G401 (cell line): ENCODE data around the gene BANK1. TPM values are rescaled to one million over a fixed set of nuclear protein-coding genes. Genes with fewer than 3 reads are reported as not detected.

Experiments
- DNase-seq: peaks from one replicate; pipeline ENCODE4 v3.0.0-alpha.2; 2015; ENCODE audit warnings: low spot score
- in situ Hi-C: cut with HindIII; loops from 2 replicates; pipeline ENCODE4 v1.10.0; 2016; ENCODE audit warnings: low sequenced_read_pairs, mixed read lengths
- total RNA-seq: library from RNA; depleted of rRNA; stranded (reverse); fragments of >200 nt; shearing (Covaris generic); gene quantifications from 2 replicates; pipeline ENCODE4 v1.2.3, GENCODE V29; 2014

The BANK1 gene
- total RNA-seq, 1 experiment from 2014 or later: not detected

- no peak for DNase-seq
- in situ Hi-C loops: no loop called here
Measured at GRCh38 chr4:101801958-101802357, 11.4 kb downstream of the BANK1 start.

DNA sequence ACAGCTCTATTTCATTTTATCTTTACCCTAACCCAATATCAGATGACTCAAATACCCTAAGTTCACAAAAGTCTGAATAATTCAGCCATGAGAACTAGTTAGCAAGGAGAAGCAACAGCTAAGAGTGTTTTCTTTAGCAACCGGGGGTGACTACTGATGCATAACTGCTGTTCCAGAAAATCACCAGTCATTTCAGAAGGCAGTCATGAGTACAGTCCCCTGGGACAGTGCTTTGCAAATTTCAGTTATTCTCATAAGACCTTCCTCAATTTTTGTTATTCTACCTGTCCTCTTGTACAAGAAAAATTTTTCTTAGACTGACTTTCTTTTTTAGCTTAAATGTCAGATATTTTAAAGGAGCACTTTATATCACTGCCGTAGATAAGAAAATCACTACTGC, 16.4 kb downstream of the BANK1 start:
- in situ Hi-C loops: no loop called here
- no peak for DNase-seq

DNA sequence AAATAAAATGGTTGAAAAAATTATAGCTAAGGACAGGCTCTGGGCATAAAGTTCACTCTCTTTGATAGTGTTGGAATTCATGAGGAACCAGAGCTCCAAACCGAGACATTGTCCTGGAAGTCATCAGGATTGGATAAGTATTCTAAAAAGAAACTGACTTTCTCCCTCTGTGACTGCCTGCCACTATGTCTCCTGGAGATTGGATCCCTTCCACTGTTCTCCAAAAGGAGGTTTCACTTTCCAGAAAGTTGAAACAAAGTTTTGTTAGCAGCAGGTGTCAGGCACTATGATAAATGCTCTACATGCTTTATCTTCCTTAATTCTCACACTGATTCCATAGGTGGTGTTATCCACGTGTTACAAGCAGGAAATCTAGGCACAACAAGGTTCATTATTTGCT, 16.8 kb downstream of the BANK1 start:
- in situ Hi-C loops: no loop called here

GRCh38 chr4:101813604-101814003, 23.1 kb downstream of the BANK1 start:
- in situ Hi-C loops: no loop called here
- DNase-seq: no peak

More for the DNA sequence above, 16.8 kb downstream of the BANK1 start:
- DNase-seq: no peak

GRCh38 chr4:101818362-101818761, 27.8 kb downstream of the BANK1 start:
- no peak for DNase-seq
- in situ Hi-C loops: no loop called here

DNA sequence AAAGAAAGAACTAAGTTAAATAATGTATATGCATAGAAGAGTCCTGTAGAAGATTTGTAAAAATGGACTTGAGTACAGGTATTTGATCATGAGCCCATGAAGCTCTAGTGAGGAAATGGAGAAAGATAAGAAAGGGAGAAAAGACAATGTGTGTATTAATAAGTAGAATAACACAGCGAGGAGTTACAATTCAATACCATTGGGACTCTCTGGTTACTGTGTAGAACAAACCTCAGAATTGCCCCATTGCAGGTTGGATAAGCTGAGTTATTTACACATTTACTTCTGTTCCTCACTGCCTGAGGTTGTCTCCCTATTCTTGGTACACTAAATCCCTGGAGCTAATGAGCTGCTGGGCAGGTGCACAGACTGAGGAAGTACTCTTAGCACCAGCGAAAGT, 33.3 kb downstream of the BANK1 start:
- no peak for DNase-seq
- in situ Hi-C loops: no loop called here

GRCh38 chr4:101824500-101824899, 34.0 kb downstream of the BANK1 start:
- no peak for DNase-seq
- in situ Hi-C loops: no loop called here

DNA sequence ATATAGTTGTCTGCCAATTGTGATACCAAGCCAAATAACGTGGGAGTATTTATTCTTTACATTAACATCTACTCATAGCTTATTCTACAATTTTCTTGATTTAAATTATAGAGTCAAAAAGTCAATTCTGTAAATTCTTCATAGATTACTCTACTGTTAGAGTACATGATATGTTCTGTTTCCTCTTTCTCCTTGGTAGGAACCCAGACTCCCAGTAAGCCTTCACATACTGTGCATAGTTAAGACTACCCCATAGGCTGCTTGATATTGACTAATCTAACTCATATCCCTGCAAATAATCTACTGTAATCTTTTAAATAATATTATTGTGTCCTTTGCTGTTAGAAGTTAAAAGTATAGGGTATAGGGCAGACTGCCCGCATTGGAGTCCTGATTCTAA, 35.4 kb downstream of the BANK1 start:
- in situ Hi-C loops: no loop called here
- DNase-seq: no peak

DNA sequence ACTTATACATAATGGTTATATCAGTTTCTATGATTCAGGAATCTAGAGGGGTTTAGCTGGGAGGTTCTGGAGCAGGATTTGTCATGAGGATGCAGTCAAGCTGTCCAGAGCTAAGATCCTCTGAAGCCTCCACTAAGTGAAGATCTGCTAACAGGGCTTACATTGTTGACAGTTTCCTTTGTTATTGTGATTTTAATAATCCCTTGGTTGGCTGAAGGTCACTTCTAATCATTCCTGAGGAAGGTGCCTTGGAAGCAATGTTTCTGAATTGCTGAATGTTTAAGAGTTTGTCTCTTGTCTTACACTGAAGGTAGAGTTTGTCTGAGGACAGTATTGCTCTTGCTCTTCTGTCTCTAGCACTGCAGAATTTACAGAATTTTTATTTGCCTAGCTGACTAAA, 41.3 kb downstream of the BANK1 start:
- in situ Hi-C loops: no loop called here
- no peak for DNase-seq

DNA sequence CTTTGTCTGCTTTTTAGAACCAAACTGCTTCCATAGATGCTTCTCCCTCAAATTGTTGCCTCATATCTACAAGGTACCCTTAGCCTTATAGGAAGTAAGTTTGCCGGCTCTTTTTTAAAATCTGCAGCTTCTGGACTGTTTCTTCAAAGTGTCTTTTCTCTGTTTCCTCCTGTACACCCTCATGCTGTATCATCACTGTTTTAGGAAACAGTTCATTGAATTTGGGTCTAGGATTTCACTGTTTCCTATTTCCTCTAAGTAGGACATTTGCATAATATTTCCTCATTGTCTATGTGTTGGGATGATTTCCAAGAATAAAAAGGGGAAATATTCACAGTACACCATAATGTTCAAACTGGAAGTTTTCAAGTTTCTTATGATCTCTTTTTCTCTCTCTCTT, 43.0 kb downstream of the BANK1 start:
- DNase-seq: no peak
- in situ Hi-C loops: no loop called here

DNA sequence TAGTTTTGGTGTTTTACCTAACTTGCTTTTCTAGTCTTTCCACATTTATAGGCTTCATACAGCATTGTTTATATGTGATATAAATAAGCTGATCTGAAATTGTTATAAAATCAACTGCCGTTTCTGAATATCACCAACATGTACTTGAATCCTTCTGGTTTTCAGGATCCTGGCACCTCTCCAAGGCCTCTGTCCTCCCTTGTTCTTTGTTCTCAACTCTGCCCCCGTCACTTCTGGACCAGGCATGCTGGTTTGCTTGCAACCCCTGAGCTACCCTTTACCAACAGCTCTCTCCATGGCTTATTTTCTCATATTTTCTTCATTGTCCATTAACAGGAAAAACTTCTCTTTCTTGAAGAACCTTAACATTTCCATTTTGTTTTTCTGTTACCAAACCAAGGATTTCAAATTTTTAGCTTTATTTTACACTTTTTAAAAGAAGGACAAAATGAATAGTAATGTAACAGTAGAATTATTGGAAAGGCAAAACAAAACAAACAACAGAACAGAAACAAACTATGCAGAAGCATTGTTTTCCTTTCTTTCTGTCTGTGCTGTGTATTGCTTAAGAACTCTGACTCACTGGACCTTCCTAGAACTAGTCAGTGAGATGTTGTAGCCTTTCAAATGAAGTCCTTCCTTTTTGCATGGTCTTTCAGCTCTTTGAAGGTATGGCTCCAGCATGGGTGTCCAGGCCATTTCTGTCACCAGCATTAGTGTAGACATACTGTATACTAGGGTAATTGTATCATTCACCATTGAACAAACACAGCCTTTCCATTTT, 44.8 kb downstream of the BANK1 start:
- in situ Hi-C loops: no loop called here
- peak; percentile 28 for DNase-seq

GRCh38 chr4:101843054-101843453, 52.5 kb downstream of the BANK1 start:
- no peak for DNase-seq
- in situ Hi-C loops: no loop called here

DNA sequence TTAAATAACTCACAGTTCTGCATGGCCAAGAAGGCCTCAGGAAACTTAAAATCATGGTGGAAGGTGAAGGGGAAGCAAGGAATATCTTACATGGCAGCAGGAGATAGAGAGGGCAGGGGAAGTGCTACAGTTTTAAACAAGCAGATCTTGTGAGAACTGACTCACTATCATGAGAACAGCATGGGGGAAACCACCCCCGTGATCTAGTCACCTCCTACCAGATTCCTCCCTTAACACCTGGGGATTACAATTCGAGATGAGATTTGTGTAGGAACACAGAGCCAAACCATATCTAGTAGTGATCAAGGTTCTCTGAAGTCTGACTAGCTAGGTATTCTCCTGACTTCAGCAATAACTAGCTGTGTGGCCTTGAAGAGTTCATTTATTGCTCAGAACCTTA, 56.0 kb downstream of the BANK1 start:
- DNase-seq: no peak
- in situ Hi-C loops: no loop called here

GRCh38 chr4:101850698-101851097, 60.2 kb downstream of the BANK1 start:
- in situ Hi-C loops: no loop called here
- no peak for DNase-seq

- in situ Hi-C loops: no loop called here
- DNase-seq: no peak
Measured at GRCh38 chr4:101851672-101852071, 61.1 kb downstream of the BANK1 start.

GRCh38 chr4:101853028-101853427, 62.5 kb downstream of the BANK1 start:
- in situ Hi-C loops: no loop called here
- no peak for DNase-seq

GRCh38 chr4:101853691-101854090, 63.2 kb downstream of the BANK1 start:
- DNase-seq: no peak
- in situ Hi-C loops: no loop called here

DNA sequence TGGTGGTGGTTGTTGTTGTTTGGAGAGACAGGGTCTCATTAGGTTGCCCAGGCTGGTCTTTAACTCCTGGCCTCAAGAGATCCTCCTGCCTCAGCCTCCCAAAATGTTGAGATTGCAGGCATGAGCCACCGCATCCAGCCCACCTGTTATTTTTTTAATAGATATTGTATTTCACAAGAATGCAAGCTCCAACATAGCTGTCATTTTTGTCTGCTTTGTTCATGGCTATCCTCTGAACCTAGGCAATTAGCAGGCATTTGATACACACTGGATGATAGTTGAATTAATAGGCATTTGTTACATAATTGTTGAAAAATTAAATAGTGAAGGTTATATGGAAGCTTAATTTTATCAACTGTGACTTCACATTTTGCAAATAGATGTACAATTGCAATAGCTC, 64.7 kb downstream of the BANK1 start:
- in situ Hi-C loops: no loop called here
- no peak for DNase-seq

DNA sequence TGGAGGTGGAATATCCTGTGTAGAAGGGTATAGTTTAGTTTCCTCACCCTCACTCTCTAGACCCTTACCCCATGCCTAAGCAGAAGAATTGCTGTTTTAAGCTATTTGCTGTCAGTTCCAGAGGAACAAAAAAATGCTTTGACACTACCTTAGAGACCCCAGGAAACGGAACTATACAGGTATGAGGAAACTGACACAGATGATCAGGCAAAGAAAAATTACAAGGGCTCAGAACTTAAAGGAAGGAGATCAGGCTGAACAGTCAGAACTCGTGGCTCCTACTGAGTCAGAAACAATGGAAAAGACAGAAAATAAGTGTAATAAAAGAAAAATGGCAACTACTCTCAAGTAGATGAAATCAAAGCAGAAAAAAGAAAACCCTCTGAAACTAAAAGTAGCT, 65.6 kb downstream of the BANK1 start:
- in situ Hi-C loops: no loop called here
- DNase-seq: no peak

DNA sequence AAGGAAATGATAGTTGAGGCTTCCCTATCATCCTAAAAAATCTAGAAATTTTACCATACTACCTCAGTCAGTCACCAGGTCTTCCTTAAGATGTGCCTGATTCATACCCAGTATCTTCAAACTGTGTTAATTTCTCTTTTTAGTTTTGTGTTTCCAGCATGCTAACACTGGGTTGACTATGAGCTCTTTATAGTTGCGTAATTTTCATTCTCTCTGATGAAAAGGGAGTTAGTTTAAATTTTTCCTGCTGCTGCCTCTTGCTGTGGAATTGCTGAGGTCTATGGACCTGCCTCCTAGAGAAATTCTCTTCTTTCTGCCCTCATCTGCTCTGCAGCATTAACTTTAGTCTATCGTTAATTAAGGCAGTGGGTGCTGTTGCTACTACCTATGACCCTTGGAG, 66.6 kb downstream of the BANK1 start:
- no peak for DNase-seq
- in situ Hi-C loops: no loop called here

- in situ Hi-C loops: no loop called here
- no peak for DNase-seq
Measured at GRCh38 chr4:101858641-101859040, 68.1 kb downstream of the BANK1 start.
